H1 (cell line): ENCODE measurements around the gene ARFGEF3. TPM values are rescaled to one million over a fixed set of nuclear protein-coding genes. Genes with fewer than 3 reads are reported as not detected.

ENCODE experiments used
- CTCF ChIA-PET: fragments of 300-600 bp; sonication (Branson Sonifier 250); formaldehyde crosslinking; loops from one replicate; lab custom pipeline; 2021; ENCODE audit not compliant: partially characterized antibody; lab: Charles Lee
- POLR2A ChIA-PET: fragments of 300-600 bp; sonication (Branson Sonifier 250); formaldehyde crosslinking; loops from one replicate; lab custom pipeline; 2021; ENCODE audit warnings: inconsistent platforms; ENCODE audit not compliant: partially characterized antibody; lab: Charles Lee
- DNase-seq, 2 experiments: peaks; one replicate each; pipeline versions ENCODE4 v3.0.0 to v3.0.0-alpha.2; 2010 to 2022; ENCODE audit warnings: low spot score in 2 of 2, low read depth in 1 of 2, mixed read lengths in 1 of 2
- FAIRE-seq: peaks from 2 replicates; lab custom pipeline; 2011; peaks lifted over from hg19 to GRCh38; lab: Jason Lieb, UNC
- H2AFZ ChIP-seq: 2 replicates; pipeline ENCODE4 v1.8.1; 2012; ENCODE audit warnings: low read length, inconsistent platforms
- H2AK5ac ChIP-seq: 2 replicates; pipeline ENCODE4 v1.6.1; 2013; ENCODE audit warnings: low read depth, low read length
- H2BK120ac ChIP-seq: replicated peaks from 2 replicates; pipeline ENCODE3; 2013; ENCODE audit warnings: low read depth, low read length, inconsistent platforms
- H2BK12ac ChIP-seq: 2 replicates; pipeline ENCODE4 v1.6.1; 2013; ENCODE audit warnings: low read depth, low read length
- H2BK15ac ChIP-seq: 2 replicates; pipeline ENCODE4 v1.6.1; 2013; ENCODE audit warnings: low read length
- H2BK20ac ChIP-seq: 2 replicates; pipeline ENCODE4 v1.6.1; 2013; ENCODE audit warnings: low read length
- H2BK5ac ChIP-seq: 2 replicates; pipeline ENCODE4 v1.6.1; 2013; ENCODE audit warnings: low read depth, low read length
- H3K14ac ChIP-seq: 2 replicates; pipeline ENCODE4 v1.6.1; 2013; ENCODE audit warnings: inconsistent platforms; ENCODE audit not compliant: insufficient read length
- H3K18ac ChIP-seq: 2 replicates; pipeline ENCODE4 v1.6.1; 2013; ENCODE audit warnings: low read length; ENCODE audit errors: extremely low read depth
- H3K23ac ChIP-seq: 2 replicates; pipeline ENCODE4 v1.6.1; 2013; ENCODE audit warnings: inconsistent platforms; ENCODE audit not compliant: insufficient read length
- H3K23me2 ChIP-seq: 2 replicates; pipeline ENCODE4 v1.6.1; 2013; ENCODE audit warnings: low read depth, low read length
- H3K27ac ChIP-seq: 2 replicates; pipeline ENCODE4 v1.6.1; 2011; ENCODE audit warnings: low read depth, low read length, inconsistent platforms
- H3K27me3 ChIP-seq, 4 experiments: replicated peaks in 1 of 4; 1 replicate in 1 of 4; 2 replicates in 3 of 4; pipeline versions ENCODE4 v1.6.1 to v1.8.1; 2011 to 2013; ENCODE audit warnings: low read length in 3 of 4, mild to moderate bottlenecking in 3 of 4, inconsistent platforms in 2 of 4, mixed read lengths in 2 of 4, moderate library complexity in 1 of 4; ENCODE audit not compliant: control insufficient read depth in 3 of 4, insufficient read depth in 3 of 4; ENCODE audit errors: extremely low read depth in 1 of 4
- H3K36me3 ChIP-seq, 4 experiments: 2 replicates each; pipeline versions ENCODE4 v1.6.1 to v1.8.1; 2011 to 2013; ENCODE audit warnings: mild to moderate bottlenecking in 4 of 4, low read length in 3 of 4, moderate library complexity in 2 of 4, control low read depth in 1 of 4, inconsistent platforms in 1 of 4; ENCODE audit not compliant: insufficient read depth in 4 of 4, control insufficient read depth in 2 of 4
- H3K4ac ChIP-seq: replicated peaks from 2 replicates; pipeline ENCODE3; 2013; ENCODE audit warnings: low read length, low read depth, mixed read lengths, inconsistent platforms; ENCODE audit not compliant: insufficient read length
- H3K4me1 ChIP-seq, 4 experiments: replicated peaks in 1 of 4; 1 replicate in 1 of 4; 2 replicates in 3 of 4; pipeline versions ENCODE4 v1.6.1 to v1.8.1; 2011 to 2013; ENCODE audit warnings: low read length in 3 of 4, inconsistent platforms in 2 of 4, mixed read lengths in 1 of 4; ENCODE audit not compliant: insufficient read depth in 4 of 4, control insufficient read depth in 3 of 4
- H3K4me2 ChIP-seq, 2 experiments: 2 replicates each; pipeline versions ENCODE4 v1.6.1 to v1.8.1; 2011 to 2013; ENCODE audit warnings: low read depth in 2 of 2, low read length in 2 of 2, control low read depth in 1 of 2, inconsistent platforms in 1 of 2, mild to moderate bottlenecking in 1 of 2; ENCODE audit not compliant: insufficient read depth in 1 of 2
- H3K4me3 ChIP-seq, 4 experiments: fragments of 200-600, 300-600 bp in 1 of 4; sonication (generic), shearing (Covaris generic), sonication (Bioruptor Twin) in 1 of 4; 2 replicates each; pipeline versions ENCODE4 v1.5.1 to v1.8.1; 2011 to 2016; ENCODE audit warnings: low read length in 4 of 4, low read depth in 3 of 4, control low read depth in 2 of 4, inconsistent platforms in 2 of 4, mild to moderate bottlenecking in 2 of 4, mixed read lengths in 1 of 4, moderate library complexity in 1 of 4; ENCODE audit not compliant: insufficient read depth in 2 of 4; ENCODE audit errors: extremely low read depth in 1 of 4
- H3K56ac ChIP-seq: replicated peaks from 2 replicates; pipeline ENCODE3; 2013; ENCODE audit warnings: low read depth, mild to moderate bottlenecking, mixed read lengths, low read length, inconsistent platforms; ENCODE audit not compliant: insufficient read length
- H3K79me1 ChIP-seq: 2 replicates; pipeline ENCODE4 v1.6.1; 2013; ENCODE audit warnings: low read depth, low read length, control low read depth
- H3K79me2 ChIP-seq, 2 experiments: 2 replicates each; pipeline versions ENCODE4 v1.6.1 to v1.8.1; 2012 to 2013; ENCODE audit warnings: low read length in 2 of 2, mild to moderate bottlenecking in 2 of 2, inconsistent platforms in 1 of 2; ENCODE audit not compliant: insufficient read depth in 2 of 2, control insufficient read depth in 1 of 2
- H3K9ac ChIP-seq, 4 experiments: replicated peaks in 1 of 4; 1 replicate in 1 of 4; 2 replicates in 3 of 4; pipeline versions ENCODE4 v1.6.1 to v1.8.1; 2011 to 2013; ENCODE audit warnings: low read depth in 3 of 4, low read length in 3 of 4, control low read depth in 2 of 4, mild to moderate bottlenecking in 2 of 4, moderate library complexity in 2 of 4, inconsistent platforms in 1 of 4; ENCODE audit errors: extremely low read depth in 1 of 4
- H3K9me3 ChIP-seq, 2 experiments: 2 replicates each; pipeline versions ENCODE4 v1.6.1 to v1.8.1; 2012 to 2013; ENCODE audit warnings: mild to moderate bottlenecking in 2 of 2, moderate library complexity in 2 of 2, control low read depth in 1 of 2, inconsistent platforms in 1 of 2, low read depth in 1 of 2, low read length in 1 of 2, mixed read lengths in 1 of 2; ENCODE audit not compliant: insufficient read depth in 2 of 2
- H4K20me1 ChIP-seq, 2 experiments: replicated peaks in 1 of 2; 2 replicates each; pipeline versions ENCODE3 to v1.8.1; 2011 to 2013; ENCODE audit warnings: inconsistent platforms in 2 of 2, low read length in 2 of 2, mild to moderate bottlenecking in 1 of 2; ENCODE audit not compliant: insufficient read depth in 2 of 2, control insufficient read depth in 1 of 2
- H4K5ac ChIP-seq: 2 replicates; pipeline ENCODE4 v1.6.1; 2013; ENCODE audit warnings: low read length, low read depth, mixed read lengths, inconsistent platforms; ENCODE audit not compliant: insufficient read length
- H4K8ac ChIP-seq: 2 replicates; pipeline ENCODE4 v1.8.0; 2013; ENCODE audit warnings: mild to moderate bottlenecking, moderate library complexity, low read length, inconsistent platforms; ENCODE audit not compliant: insufficient read depth; ENCODE audit errors: extremely low read depth
- H4K91ac ChIP-seq: replicated peaks from 2 replicates; pipeline ENCODE3; 2013; ENCODE audit warnings: low read length, mixed read lengths, inconsistent platforms; ENCODE audit not compliant: insufficient read length
- HDAC2 ChIP-seq, 2 experiments: fragments of 300-600 bp in 1 of 2; sonication (generic) in 1 of 2; IDR thresholded peaks; 2 replicates each; pipeline ENCODE4 v1.6.1; 2011 to 2012; ENCODE audit warnings: low read depth in 2 of 2, low read length in 2 of 2, mild to moderate bottlenecking in 2 of 2, moderate library complexity in 2 of 2, borderline replicate concordance in 1 of 2, inconsistent platforms in 1 of 2
- NRF1 ChIP-seq: IDR thresholded peaks from 2 replicates; pipeline ENCODE4 v1.6.1; 2011; ENCODE audit warnings: mild to moderate bottlenecking, low read depth, low read length, improper control_type of control experiment
- SIX5 ChIP-seq: IDR thresholded peaks from 2 replicates; pipeline ENCODE4 v1.6.1; 2011; ENCODE audit warnings: mild to moderate bottlenecking, low read depth, low read length
- WGBS, 2 experiments: shearing (Covaris generic) in 1 of 2; methylation state at CpG; one replicate each; pipeline versions ENCODE4 v1.1.6 to v1.1.7; 2013 to 2015; ENCODE audit warnings: low lambda C conversion rate in 2 of 2, mixed read lengths in 2 of 2, inconsistent platforms in 1 of 2, low coverage in 1 of 2, missing lambda C conversion rate in 1 of 2; ENCODE audit not compliant: insufficient replicate concordance in 2 of 2, insufficient coverage in 1 of 2, insufficient read length in 1 of 2; ENCODE audit errors: extremely low coverage in 1 of 2, missing lambda C conversion rate in 1 of 2; 5-methylcytosine and 5-hydroxymethylcytosine counted together
- polyA plus RNA-seq, 7 experiments: library from polyadenylated mRNA; depleted of rRNA in 3 of 7; stranded (reverse) in 5 of 7; unstranded in 2 of 7; fragments of >200 nt in 5 of 7; fragments of 200-250 nt in 2 of 7; gene quantifications; 1 replicate in 5 of 7; 2 replicates in 1 of 7; 4 replicates in 1 of 7; pipeline versions ENCODE4 v1.2.1 to v1.2.3, GENCODE V29; 2011 to 2013; ENCODE audit warnings: missing spikeins in 2 of 7, mixed read lengths in 2 of 7
- total RNA-seq: library from RNA; stranded (reverse); fragmentation: NEBNext Ultra II Directional; extraction: Animal tissue kit (Norgen Biotek cat#: 25700); gene quantifications from 2 replicates; pipeline ENCODE4 v1.2.1, GENCODE V29; 2021

ARFGEF3 gene
- total and polyA plus RNA-seq, 2 of the 8 experiments (the other 6 are each of a cell fraction or from before 2014, with no cell fraction given), result 5.8 to 23.2 TPM

DNA sequence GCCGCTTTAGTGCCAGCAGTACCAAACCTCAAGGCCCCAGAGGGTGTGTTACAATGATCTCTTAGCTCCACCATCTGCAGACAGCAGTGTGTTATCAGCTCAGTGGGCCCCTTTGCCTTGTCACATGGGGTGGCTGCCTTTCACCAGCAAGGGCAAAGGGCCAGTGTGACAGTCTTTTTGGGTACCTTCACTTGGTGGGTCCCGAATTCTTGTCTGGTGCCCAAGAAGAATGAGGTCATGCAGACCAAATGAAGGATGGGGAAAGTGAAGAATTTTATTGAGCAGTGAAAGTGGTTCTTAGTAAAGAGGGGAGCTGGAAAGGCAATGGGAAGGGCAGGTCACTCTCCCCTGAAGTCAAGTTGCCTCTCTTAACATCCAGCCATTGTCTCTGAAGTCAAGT lies 213.1 kb downstream of the ARFGEF3 start:
- Histone ChIP-seq H3K18ac (no peak overlapping the region), H2BK15ac (no peak overlapping the region), H4K8ac (no peak overlapping the region), H2BK120ac (no peak overlapping the region), H4K91ac (no peak overlapping the region), H3K36me3 (no peaks in the 10 kb centered on the region), H2BK20ac (no peak overlapping the region), H3K79me2 (no peaks in the 10 kb centered on the region), H3K14ac (no peak overlapping the region), H3K4me1 (peaks cover 0 to 8% (median 1%) of the 10 kb centered on the region in 4 experiments; a peak in 2 of 7 replicates), H3K79me1 (no peaks in the 10 kb centered on the region), H2AK5ac (no peak overlapping the region), H3K4me3 (no peak overlapping the region), H4K20me1 (no peaks in the 10 kb centered on the region), H3K4ac (no peak overlapping the region), H2BK12ac (no peak overlapping the region), H2BK5ac (no peak overlapping the region), H3K4me2 (no peak overlapping the region), H3K27me3 (no peaks in the 10 kb centered on the region), H3K9me3 (no peaks in the 10 kb centered on the region), H4K5ac (no peak overlapping the region), H3K23ac (no peak overlapping the region), H3K23me2 (no peaks in the 10 kb centered on the region), H2AFZ (no peak overlapping the region), H3K27ac (no peak overlapping the region), H3K56ac (no peak overlapping the region), H3K9ac (no peak overlapping the region)
- no peak for DNase-seq
- POLR2A ChIA-PET, result interaction anchor here (1.3 kb wide), 1 partner anchor 9 kb away, joined by 3 read pairs; no protein-coding TSS in a partner anchor
- FAIRE-seq, result no peak
- WGBS, 2 experiments, result 88% methylated on average over 2 of the region's 2 CpGs; no CpG with 5 or more reads in 1 of the 2 experiments
- CTCF ChIA-PET, result interaction anchor here (1.1 to 1.4 kb wide), 4 partner anchors 9 to 87 kb away, joined by 3 to 5 read pairs (median 3); no protein-coding TSS in a partner anchor
- TF ChIP-seq HDAC2 (IDR thresholded peaks at IDR 0.05; ENCODE audit: borderline replicate concordance in 1 of 2, low read depth in 2 of 2, low read length in 2 of 2), result no peak
- TF ChIP-seq NRF1, result no peak
- TF ChIP-seq SIX5, result no peak
